ENCODE data around the gene POLDIP2. TPM values are rescaled to one million over a fixed set of nuclear protein-coding genes. Genes with fewer than 3 reads are reported as not detected.

POLDIP2 gene
- total RNA-seq, 2 experiments from 2014 or later: 88.8 to 89.2 TPM

GRCh38 chr17:28344011-28344410 is 13.3 kb downstream of the POLDIP2 start:
- Histone ChIP-seq H3K4me2 (ENCODE audit: low read length) (peak overlapping the region; percentile 54), H3K36me3 (ENCODE audit: insufficient read depth, low read length) (peaks cover 75% of the 10 kb centered on the region), H4K20me1 (ENCODE audit: insufficient read depth, low read length) (no peaks in the 10 kb centered on the region), H3K79me2 (ENCODE audit: insufficient read depth, low read depth, low read length) (no peaks in the 10 kb centered on the region), H3K27ac (ENCODE audit: low read depth, low read length, poor library complexity, severe bottlenecking) (peak overlapping the region; percentile 92), H3K9me2 (ENCODE audit: insufficient read depth, low read length) (no peaks in the 10 kb centered on the region), H2AFZ (ENCODE audit: low read length) (no peak overlapping the region), H3K4me1 (ENCODE audit: insufficient read depth, low read length, poor library complexity, severe bottlenecking) (peaks cover 32% of the 10 kb centered on the region), H3K4me3 (ENCODE audit: low read depth, low read length, poor library complexity, severe bottlenecking) (peak overlapping the region; percentile 19), H3K9me3 (ENCODE audit: low read length) (no peaks in the 10 kb centered on the region)
- intact Hi-C loops (cut with micrococcal nuclease; ENCODE audit: unreplicated experiment): no loop called here
- BruUV-seq (replicated peaks): no TSS peak
- ChIA-PET CTCF (ENCODE audit: unreplicated experiment) (no interaction called here), POLR2A (interaction anchor here (1.2 to 1.3 kb wide), 2 partner anchors 12 to 14 kb away, joined by 4 to 5 read pairs; partner anchors contain the start of gene POLDIP2)
- no peak for TF ChIP-seq EZH2phosphoT487 (IDR thresholded peaks at IDR 0.05; ENCODE audit: borderline replicate concordance, low read depth, low read length)
- TF ChIP-seq, protein P1, sequence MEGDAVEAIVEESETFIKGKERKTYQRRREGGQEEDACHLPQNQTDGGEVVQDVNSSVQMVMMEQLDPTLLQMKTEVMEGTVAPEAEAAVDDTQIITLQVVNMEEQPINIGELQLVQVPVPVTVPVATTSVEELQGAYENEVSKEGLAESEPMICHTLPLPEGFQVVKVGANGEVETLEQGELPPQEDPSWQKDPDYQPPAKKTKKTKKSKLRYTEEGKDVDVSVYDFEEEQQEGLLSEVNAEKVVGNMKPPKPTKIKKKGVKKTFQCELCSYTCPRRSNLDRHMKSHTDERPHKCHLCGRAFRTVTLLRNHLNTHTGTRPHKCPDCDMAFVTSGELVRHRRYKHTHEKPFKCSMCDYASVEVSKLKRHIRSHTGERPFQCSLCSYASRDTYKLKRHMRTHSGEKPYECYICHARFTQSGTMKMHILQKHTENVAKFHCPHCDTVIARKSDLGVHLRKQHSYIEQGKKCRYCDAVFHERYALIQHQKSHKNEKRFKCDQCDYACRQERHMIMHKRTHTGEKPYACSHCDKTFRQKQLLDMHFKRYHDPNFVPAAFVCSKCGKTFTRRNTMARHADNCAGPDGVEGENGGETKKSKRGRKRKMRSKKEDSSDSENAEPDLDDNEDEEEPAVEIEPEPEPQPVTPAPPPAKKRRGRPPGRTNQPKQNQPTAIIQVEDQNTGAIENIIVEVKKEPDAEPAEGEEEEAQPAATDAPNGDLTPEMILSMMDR (conservative IDR thresholded peaks at IDR 0.05; ENCODE audit: low read length): no peak
- DNase-seq (ENCODE audit: low spot score): no peak

- no peaks in the 10 kb centered on the region for H3K9me2 ChIP-seq (ENCODE audit: insufficient read depth, low read length)
- H3K4me2 ChIP-seq (ENCODE audit: low read length): peak overlapping the region; percentile 54
- no peaks in the 10 kb centered on the region for H4K20me1 ChIP-seq (ENCODE audit: insufficient read depth, low read length)
- no peaks in the 10 kb centered on the region for H3K9me3 ChIP-seq (ENCODE audit: low read length)
- ChIA-PET CTCF (ENCODE audit: unreplicated experiment) (no interaction called here), POLR2A (interaction anchor here (1.2 to 1.3 kb wide), 2 partner anchors 12 to 14 kb away, joined by 4 to 5 read pairs; partner anchors contain the start of gene POLDIP2)
- peaks cover 32% of the 10 kb centered on the region for H3K4me1 ChIP-seq (ENCODE audit: insufficient read depth, low read length, poor library complexity, severe bottlenecking)
- no peaks in the 10 kb centered on the region for H3K79me2 ChIP-seq (ENCODE audit: insufficient read depth, low read depth, low read length)
- H3K4me3 ChIP-seq (ENCODE audit: low read depth, low read length, poor library complexity, severe bottlenecking): peak overlapping the region; percentile 19
- H2AFZ ChIP-seq (ENCODE audit: low read length): no peak overlapping the region
- peaks cover 70% of the 10 kb centered on the region for H3K36me3 ChIP-seq (ENCODE audit: insufficient read depth, low read length)
- intact Hi-C loops (cut with micrococcal nuclease; ENCODE audit: unreplicated experiment): no loop called here
- BruUV-seq (replicated peaks): no TSS peak
- TF ChIP-seq, protein P1 (conservative IDR thresholded peaks at IDR 0.05; ENCODE audit: low read length): no peak
- TF ChIP-seq EZH2phosphoT487 (IDR thresholded peaks at IDR 0.05; ENCODE audit: borderline replicate concordance, low read depth, low read length): no peak
- H3K27ac ChIP-seq (ENCODE audit: low read depth, low read length, poor library complexity, severe bottlenecking): peak overlapping the region; percentile 92
- peak; percentile 91 for DNase-seq (ENCODE audit: low spot score)
Observed at GRCh38 chr17:28343491-28343932, 13.8 kb downstream of the POLDIP2 start.

- TF ChIP-seq EZH2phosphoT487 (IDR thresholded peaks at IDR 0.05; ENCODE audit: borderline replicate concordance, low read depth, low read length): no peak
- TF ChIP-seq, protein P1 (conservative IDR thresholded peaks at IDR 0.05; ENCODE audit: low read length): no peak
- intact Hi-C loops (cut with micrococcal nuclease; ENCODE audit: unreplicated experiment): no loop called here
- POLR2A ChIA-PET: no interaction called here
- H3K36me3 ChIP-seq (ENCODE audit: insufficient read depth, low read length): peaks cover 58% of the 10 kb centered on the region
- no peaks in the 10 kb centered on the region for H3K9me2 ChIP-seq (ENCODE audit: insufficient read depth, low read length)
- peak overlapping the region; percentile 92 for H3K27ac ChIP-seq (ENCODE audit: low read depth, low read length, poor library complexity, severe bottlenecking)
- no TSS peak for BruUV-seq (replicated peaks)
- H3K79me2 ChIP-seq (ENCODE audit: insufficient read depth, low read depth, low read length): no peaks in the 10 kb centered on the region
- no peak overlapping the region for H2AFZ ChIP-seq (ENCODE audit: low read length)
- no peaks in the 10 kb centered on the region for H3K9me3 ChIP-seq (ENCODE audit: low read length)
- peaks cover 38% of the 10 kb centered on the region for H3K4me1 ChIP-seq (ENCODE audit: insufficient read depth, low read length, poor library complexity, severe bottlenecking)
- H3K4me2 ChIP-seq (ENCODE audit: low read length): no peak overlapping the region
- no peak for DNase-seq (ENCODE audit: low spot score)
- CTCF ChIA-PET (ENCODE audit: unreplicated experiment): no interaction called here
- H4K20me1 ChIP-seq (ENCODE audit: insufficient read depth, low read length): no peaks in the 10 kb centered on the region
- H3K4me3 ChIP-seq (ENCODE audit: low read depth, low read length, poor library complexity, severe bottlenecking): no peak overlapping the region
Observed at GRCh38 chr17:28342313-28342712, 15.0 kb downstream of the POLDIP2 start.

Measured in OCI-LY7 (cell line).